Activated CD4-positive, alpha-beta T cell treated with anti-CD3 and anti-CD28 coated beads, Interleukin-10, Interleukin-2, amounts not matched to agents 100 ng/mL and 50 ng/mL, durations not matched to agents 16 hours and 8 hours (primary cell): Measurements from ENCODE around the gene UBALD1.

Experiments
- DNase-seq: peaks from one replicate; pipeline ENCODE4 v3.0.0-alpha.2; 2020

UBALD1 gene

DNA sequence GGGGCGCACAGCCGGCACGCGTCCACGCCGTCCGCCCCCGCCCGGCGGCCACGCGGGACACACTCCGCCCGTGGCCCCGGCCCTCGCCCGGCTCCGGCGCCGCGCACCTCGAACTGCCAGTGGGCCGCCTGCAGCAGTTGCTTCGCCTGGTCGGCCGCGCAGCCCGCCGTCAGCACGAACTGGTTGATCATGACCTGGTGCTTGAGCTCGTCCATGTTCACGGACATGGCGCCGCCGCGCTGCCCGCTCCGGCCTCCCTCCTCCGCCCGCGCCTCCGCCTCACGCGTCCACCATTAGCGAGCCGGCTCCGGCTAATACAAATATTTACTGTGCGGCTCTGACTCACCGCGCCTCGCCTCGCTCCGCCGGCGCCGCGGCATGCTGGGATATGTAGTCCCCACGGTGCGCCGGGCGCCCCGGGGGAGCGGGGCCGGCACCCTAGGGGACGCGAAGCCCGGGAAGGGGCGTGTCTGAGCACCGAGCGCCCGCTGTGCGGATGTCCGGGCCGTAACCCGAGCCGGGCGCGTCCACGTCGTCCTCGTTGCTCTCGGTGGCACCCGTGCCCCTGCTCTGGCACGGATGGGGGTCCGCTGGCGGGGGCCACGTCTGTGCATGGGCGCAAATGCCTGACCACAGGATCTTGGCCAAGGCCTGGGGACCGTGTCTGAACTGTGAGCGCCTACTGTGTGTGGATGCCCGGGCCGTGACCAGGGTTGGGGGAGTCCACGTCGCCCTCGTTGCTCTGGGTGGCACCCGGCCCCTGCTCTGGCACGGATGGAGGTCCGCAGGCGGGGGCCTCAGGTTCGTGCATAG is at the start of gene UBALD1:
Gene UBALD1 (minus strand): TSS at position 318 of the 813 bp plus-strand sequence. CDS start 91 bp downstream, at position 227.
- peak; percentile 90 for DNase-seq

DNA sequence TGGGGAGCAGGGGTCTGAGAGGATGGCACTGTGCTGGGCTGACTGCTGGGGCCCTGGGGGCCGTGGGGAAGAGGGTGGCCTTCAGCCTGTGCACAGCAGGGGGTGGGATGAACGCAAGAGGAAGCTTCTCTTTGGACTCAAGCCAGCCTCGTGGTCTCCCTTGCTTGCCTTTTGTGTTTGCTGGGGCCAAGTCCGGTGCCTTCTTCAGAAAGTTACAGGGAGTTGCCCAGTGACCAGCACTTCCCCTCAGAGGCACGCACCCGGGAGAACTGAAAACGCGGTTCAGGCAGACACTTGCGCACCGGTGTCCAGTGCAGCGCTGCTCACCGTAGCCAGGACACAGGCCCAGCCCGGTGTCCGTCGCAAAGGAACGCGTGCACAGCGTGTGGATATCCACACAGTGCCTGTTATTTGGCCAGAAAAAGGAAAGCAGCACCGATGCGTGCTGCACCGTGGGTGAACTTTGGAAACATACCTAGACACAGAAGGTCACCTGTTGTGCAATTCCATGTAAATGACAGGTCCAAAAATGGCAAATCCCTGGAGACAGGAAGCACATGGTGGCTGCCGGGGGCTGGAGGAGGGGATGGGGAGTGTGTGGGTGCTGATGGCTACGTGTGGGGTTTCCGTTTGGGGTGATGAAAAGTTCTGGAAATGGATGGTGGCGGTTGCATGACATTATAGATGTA is 49.2 kb upstream of the UBALD1 start:
- DNase-seq: no peak

DNA sequence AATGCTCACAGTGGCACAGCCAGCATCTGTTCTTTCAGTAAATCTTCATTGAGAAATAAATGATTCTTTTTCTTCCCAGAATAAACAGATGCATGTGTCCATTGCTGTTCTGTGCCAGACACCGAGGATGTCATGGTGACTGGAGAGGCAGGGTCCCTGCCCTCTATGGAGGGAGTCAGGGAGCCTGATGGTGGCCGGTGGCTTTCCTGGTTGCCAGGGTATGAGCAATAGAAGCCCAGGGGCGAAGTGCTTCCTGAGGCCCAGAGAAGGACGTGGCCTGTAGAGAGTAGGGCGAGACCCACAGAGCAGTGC is 48.7 kb upstream of the UBALD1 start:
- DNase-seq: no peak

DNA sequence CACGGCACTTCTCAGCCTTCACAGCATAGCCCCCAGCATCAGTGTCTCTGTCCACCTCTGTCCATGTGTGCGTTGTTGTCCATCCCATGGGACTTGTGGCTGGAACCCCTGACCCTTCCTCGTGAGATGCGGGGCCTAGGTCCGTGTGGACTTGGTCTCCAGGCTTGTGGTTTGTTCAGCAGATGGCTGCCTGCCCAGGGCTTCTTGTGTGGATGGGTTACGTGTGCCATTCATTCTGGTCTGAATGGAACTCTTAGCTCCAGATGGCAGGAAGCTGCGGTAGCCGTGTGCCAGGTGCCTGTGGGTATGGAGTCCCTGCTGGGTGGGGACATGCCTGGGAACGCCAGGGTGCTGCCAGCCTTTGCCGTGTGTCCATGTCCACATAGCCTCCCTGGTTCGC is 47.0 kb upstream of the UBALD1 start:
- no peak for DNase-seq

DNA sequence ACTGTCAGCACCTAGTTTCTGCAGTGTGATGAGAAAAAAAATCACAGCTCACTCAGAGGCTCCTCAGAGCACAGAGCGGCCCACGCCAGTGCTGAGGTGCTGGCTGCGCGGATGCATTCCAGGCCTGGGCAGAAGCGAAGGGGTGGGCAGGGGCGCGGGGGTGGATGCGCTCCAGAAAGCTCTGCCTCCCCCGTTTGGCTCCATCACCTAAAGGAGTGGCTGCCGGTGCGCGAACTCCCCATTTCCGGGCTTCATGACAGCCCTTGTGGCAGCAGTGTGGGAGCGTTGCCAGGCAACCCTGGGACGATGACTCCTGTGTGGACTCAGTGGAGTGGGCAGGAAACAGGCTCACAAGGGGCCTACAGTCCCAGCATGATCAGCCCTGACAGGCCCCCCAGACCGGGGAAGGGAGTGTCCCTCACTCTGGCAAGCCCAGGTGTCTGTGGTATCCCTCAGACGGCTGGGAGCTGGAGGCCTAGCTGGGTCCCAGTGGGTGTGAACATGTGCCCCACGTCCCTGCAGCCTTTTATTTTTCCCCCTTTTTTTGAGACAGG is 45.8 kb upstream of the UBALD1 start:
- peak; percentile 70 for DNase-seq

DNA sequence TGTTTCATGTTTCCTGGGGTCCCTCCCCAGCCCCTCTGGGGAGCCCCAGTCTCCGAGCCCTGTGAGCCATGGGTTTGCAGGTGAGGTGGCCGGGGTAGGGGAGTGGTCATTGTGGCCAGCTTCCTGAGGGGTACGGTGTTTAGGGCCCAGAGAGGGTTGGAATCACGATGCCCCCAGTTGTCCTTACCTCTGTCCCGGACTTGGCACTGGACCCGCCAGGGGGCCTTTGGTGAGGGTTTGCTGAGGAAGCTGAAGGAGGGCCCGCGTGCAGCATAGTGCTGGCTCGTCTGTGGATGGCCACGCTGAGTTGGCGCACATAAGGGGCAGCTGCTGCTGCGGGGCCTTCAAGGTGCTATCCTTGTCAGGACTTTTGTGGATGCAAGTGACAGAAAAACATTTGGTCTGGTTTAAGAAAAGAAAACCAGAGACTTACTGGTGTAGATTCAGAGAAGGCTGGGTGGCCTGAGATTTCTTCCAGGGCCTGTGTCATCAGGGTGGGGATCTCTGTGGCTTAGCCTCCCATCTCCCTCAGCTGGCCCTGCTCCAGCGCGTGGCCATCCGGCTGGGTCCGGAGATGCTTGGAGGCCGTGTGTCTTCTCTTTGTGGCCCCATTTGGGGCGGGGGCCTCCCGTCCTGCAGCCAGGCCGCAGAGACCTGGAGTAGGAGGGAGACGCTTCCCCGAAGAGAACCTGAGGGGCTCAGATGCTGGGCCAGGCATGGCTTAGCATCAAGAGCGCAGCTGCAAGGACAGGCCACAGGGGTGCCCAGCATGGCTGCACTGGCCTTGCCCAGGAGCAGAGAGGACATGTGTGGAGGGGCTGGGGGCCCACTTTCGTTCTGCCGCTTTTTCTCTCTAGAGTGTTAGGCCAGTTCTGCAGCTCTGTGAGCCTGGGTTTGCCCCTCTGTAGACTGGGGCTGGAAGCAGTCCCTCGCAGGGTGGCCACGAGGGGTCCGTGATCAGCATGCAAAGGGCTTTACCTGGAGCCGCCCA is 45.0 kb upstream of the UBALD1 start:
- no peak for DNase-seq

DNA sequence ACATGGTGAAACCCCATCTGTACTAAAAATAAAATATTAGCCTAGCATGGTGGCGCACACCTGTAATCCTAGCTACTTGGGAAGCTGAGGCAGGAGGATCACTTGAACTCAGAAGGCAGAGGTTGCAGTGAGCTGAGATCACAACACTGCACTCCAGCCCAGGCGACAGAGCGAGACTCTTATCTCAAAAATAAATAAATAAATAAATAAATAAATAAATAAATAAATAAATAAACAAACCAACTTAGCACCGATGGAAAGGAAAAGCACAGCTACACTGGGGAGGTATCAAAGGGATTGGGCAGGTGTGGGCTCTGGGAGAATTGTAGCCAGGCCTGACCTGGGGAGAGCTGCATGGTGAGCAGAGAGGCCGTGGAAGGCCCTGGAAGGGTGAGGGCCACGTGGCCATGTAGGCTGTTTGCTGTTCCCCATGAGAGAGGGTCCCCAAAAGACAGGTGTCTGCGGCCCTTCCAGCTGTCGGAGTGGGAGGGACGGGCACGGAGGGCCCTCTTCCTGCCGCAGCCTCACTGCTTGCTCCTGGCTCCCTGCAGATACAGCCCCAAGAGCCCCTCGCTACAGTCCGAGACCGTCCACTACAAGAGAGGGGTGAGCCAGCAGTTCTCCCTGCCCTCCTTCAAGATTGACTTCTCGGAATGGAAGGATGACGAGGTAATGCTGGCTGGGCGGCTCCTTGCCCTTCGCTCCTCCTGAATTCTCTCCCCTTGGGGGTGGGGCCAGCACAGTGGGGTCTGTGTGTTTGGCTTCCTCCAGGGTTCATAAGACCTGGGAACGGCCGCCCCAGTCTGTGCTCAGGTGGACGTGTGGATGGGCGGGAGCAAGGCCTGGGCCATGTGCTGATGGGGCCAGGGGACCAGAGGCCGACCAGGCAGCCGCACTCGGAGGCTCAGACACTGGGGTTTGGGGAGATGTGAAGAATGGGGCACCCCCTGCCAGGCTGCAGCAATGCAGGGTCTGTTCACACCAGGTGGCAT is 42.3 kb upstream of the UBALD1 start:
- DNase-seq: no peak

DNA sequence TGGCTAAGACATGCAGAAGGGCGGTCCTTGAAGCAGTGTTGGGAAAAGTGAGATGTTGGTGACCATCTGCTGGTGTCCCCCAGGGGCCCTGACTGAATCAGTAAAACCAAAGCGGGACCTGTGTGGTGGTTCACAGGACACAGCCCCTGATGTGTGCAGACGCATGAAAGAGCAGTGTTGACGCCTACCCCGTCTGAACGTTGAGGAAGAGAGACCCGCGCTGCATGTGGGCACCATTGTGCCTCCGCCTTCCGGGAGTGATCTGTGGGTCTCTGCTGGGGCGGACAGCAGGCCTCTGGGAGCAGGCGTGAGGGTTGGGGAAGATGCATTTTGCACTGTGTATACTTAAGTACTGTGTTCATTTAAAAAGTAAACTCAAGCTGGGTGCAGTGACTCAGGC is 41.5 kb upstream of the UBALD1 start:
- no peak for DNase-seq

DNA sequence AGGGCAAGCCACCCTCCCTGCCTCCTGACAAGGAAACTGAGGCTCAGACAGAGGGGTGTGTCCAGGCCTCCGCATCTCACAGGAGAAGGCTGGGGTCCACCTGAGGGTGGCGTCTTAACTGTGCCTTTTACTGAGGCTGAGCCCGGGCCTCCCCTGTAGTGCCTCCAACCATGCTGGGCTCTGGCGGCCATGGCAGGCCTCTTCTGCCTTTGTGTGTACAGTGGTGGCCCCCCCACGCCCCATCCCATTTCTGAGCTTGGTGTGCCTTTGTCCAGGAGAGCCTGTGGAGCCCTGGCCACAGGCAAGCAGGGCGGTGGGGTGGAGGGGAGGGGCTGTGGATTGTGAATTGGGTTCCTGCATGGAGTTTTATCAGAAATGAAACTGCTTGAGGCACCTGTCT is 41.1 kb upstream of the UBALD1 start:
- DNase-seq: no peak

DNA sequence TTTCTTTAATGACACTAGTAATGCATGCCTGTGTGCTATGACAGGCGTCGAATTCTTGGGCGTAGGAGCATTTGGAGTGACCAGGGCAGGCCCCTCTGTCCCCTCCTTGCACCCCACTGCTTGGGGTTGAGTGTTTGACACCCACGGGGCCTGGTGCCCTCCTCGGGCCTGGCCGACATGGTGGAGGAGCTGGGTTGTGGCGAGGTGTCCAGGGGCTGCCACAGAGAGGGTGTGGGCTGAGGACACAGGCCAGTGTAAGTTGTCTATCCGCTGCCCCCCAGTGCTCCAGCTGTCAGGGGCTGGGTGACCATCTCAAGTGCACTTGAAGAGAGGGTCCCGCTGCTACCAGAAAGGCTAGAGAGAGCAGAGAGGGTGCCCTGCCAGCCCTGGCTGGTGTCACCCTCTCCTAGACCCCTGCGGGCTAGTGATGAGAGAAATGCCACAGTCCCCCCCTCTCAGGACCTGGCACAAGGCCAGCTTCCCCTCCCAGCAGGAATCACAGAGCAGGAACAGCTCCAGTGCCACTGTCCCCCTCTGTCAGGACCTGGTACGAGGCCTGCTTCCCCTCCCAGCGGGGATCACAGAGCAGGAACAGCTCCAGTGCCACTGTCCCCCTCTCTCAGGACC is 40.4 kb upstream of the UBALD1 start:
- no peak for DNase-seq

DNA sequence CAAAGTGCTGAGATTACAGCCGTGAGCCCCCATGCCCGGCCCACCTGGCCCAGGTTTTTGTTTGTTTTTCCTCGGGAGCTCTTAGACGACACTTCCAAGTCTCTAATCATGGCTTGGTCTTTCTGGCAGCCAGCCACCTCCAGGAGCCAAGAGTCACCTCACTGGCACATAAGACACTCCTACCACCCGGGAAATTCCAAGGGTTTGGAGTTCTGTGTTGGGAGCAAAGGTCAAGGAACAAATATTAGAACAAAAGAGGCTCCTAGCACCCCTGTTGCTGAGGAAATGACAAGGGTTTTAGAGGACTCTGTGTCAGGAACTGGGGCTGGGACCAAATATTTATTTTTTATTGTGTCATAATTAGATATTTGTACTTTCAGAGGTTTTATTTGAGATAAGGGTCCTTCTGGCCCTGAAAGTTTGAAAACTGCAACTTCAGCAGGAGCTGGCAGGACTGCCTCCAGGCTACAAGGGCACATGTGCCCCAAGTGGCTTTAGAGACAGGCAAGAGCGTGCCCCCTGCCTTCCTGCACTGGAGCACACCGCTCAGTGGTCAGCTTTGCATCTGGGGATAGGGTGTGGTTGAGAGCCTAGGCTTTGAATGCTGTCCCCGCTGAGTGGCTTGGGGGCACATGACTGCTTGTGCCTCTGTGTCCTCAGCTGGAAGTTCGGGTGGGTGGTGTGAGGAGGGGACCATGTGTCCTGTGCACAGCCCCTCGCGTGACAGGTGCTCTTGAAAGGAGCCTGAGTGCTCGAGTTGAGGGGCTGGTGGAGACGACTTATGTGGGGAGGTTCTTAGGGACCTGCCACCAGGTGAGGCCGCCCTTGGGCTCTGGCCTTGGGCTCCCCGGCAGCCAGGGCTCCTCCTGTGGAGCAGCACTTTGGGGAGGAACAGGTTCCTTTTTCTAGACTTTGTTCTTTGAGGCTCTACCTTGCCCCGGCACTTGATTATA is 39.6 kb upstream of the UBALD1 start:
- no peak for DNase-seq

DNA sequence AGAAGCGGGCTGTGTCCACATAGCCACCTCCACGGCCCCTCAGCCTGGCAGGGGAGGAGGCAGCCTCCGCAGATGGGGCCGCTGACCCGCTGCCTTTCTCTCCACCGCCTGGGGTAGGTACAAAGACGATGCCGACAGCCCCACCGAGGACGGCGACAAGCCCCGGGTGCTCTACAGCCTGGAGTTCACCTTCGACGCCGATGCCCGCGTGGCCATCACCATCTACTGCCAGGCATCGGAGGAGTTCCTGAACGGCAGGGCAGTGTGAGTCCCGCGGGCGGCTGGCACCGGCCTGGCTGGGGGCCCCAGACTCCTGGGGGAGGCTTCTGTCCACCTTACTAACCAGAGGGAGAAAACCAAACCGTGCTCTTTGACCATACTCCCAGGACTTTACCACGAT is 37.9 kb upstream of the UBALD1 start:
- DNase-seq: no peak

DNA sequence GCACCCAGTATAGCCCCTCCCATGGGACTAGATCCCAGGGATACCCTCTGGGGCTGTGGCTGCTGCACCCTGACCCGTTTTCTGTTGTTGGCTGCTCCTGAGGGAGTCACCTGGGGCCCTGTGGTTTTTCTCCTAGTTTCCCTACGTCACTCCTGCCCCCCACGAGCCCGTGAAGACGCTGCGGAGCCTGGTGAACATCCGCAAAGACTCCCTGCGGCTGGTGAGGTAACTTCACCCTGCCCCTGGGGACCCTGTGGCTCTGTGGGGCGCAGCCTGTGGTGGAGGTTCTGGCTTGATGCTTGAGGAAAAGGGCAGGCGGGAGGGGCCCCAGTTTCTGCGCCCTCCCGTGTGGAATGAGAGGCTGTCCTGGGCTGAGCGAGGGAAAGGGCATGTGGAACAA is 37.1 kb upstream of the UBALD1 start:
- no peak for DNase-seq

DNA sequence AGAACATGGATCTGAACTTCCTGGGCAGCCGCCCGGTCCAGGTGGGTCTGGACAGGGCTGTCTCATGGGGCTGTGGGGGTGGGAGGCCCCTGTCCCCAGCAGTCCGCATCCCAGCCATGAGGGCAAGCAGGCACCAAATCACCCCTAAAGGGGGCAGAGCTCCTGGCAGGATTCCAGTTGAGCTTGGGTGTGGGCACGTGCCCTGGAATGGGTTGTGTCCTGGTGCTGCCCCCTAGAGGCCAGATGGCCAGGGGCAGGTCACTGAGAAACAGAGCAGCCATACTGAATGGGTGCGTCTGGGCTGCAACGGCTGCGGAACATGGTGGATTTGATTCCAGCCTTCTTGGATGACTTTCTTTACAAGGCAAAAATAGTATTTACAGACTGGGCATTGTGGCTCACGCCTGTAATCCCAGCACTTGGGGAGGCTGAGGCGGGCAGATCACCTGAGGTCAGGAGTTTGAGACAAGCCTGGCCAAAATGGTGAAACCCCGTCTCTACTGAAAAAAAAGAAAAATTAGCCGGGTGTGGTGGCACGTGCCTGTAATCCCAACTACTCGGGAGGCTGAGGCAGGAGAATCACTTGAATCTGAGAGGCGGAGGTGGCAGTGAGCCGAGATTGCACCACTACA is 35.9 kb upstream of the UBALD1 start:
- peak; percentile 84 for DNase-seq

DNA sequence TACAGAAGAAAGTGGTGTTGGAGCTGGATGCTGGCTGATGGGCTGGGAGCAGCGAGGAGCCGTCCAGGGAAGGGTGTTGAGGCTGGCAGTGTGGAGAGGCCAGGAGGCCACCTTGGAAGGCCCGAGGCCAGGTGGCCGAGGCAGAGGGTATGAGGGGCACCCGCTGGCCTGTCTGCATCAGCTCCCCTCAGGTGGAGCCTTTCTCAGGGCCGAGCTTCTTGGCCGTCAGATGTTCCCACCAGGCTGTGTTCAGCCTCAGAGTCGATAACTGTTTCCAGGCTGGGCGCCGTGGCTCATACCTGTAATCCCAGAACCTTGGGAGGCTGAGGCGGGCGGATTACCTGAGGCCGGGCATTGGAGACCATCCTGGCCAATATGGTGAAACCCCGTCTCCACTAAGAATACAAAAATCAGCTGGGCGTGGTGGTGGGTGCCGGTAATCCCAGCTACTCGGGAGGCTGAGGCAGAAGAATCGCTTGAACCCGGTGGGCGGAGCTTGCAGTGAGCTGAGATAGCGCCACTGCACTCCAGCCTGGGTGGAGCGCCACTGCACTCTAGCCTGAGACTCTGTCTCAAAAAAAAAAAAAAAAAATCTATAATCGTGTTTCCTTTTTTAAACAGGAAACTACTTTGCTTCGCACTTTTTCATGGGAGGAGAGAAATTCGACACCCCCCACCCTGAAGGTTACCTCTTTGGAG is 35.2 kb upstream of the UBALD1 start:
- DNase-seq: no peak

DNA sequence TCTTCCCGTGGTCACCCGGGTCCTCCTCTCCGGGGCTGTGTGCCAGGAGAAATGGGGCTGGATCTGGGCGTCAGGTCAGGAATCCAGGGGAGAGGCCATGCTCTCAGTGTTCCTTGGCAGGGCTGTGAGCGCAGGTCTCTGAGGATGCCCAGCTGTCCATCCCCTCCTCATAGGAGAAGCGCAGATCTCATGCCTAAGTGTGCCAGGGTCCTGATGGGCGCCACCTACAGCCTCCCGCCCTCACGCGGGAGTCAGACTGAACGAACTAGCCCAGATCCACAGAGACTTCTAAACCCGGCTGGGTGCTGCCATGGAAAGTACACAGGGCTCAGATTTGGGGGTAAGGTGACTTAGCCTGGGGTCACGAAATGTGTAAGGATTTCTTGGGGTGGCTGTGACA is 34.2 kb upstream of the UBALD1 start:
- DNase-seq: no peak

DNA sequence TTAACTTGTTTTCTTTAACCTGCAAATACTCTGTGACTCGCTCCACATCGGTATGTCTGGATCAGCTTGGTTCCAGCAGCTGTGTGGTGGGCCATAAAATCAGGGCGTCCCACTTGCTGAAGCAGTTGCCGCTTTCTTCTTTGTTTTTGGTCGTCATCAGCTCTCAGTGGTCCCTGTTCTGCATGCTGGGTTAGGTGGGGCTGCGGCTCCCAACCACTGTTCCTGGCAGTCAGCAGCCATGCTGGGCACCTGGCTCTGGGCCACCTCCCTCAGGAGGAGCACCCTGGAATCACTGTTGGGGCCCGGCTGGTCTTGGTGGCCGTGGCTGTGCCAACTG is 32.9 kb upstream of the UBALD1 start:
- DNase-seq: no peak

DNA sequence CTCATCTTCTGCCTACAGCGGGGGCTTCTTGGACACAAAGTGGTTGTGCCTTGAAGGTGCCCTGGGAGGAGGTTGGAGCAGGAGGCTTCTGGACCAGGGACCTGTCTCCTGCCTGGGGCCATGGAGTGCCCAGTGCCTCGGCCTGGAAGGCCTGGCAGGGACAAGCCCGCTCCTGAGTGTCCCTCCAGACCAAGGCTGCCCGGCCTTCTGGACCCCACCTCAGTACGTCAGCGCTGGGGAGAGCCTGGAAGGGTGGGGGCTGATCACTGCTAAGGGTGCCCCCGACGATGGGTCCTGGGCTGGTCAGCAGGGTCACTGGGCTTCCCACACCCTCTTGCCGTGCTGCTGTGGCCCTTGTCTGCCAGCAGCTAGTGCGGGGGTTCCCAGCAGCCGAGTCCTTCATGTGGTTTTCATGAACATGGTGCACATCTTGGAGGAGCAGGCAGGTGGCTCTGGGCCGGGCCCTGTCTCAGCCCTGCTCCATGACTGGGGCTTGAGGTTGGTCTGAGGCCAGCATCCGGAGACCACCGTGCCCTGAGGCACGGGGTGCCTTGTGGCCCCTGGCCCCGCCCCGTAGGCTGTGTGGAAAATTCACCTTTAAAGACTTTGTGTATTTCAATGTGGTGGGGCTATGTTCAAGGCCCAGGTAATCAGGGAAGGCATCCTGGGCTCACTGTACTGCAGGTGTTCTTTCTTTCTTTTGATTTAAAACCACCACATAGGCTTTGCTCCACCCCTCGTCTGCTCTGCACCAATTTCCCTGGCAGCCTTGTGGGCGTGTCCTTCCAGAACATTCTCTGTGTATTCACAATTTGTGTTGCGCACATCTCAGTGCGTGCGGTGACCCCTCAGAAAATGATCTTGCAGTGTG is 32.3 kb upstream of the UBALD1 start:
- no peak for DNase-seq
